Measurements from ENCODE around the gene MAML3.

GRCh38 chr4:139975830-139976272, 178.1 kb downstream of the MAML3 start:
- no peak for TF ChIP-seq SCMH1 (CRISPR knock-in tag; IDR thresholded peaks at IDR 0.05; ENCODE audit: borderline replicate concordance)
- TF ChIP-seq SRSF1 (optimal IDR thresholded peaks at IDR 0.05; ENCODE audit: low read depth, low read length) = no peak
- no peak for TF ChIP-seq MXD1 (CRISPR knock-in tag; IDR thresholded peaks at IDR 0.05)
- TF ChIP-seq NFYC (CRISPR knock-in tag; IDR thresholded peaks at IDR 0.05) = no peak
- no peak for TF ChIP-seq MIXL1 (CRISPR knock-in tag; IDR thresholded peaks at IDR 0.05)
- no peak for TF ChIP-seq ELF1 (CRISPR knock-in tag; IDR thresholded peaks at IDR 0.05)

Data from HepG2 (cell line).